ENCODE data around the gene MAP2K1.

DNA sequence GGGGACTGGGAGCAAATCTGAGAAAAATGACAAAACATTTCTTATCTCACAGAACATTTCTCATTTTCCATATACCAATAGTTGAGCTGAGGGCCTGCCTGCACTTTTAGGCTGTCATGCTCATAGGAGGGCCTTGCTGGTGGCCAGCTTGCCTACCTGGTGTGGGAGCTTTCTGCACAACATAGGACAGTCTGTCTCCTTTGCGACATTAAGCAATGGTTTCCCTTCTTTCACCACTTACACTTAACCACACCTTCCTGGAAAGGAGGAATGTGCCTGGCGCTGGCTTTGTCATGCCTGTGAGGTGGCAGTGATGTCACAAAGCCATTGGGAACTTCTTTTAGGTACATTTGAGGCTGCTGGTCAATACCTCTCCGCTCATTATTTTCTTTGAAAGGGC lies 105.1 kb downstream of the MAP2K1 start:
- TF ChIP-seq CTCF (conservative IDR thresholded peaks at IDR 0.05; ENCODE audit: low read depth, low read length) (no peak), EZH2 (IDR thresholded peaks at IDR 0.05; ENCODE audit: borderline replicate concordance, low read depth, low read length, poor library complexity, severe bottlenecking) (no peak)

All from A673 (cell line).